ENCODE data around the gene UBE3A.

UBE3A gene

GRCh38 chr15:25368850-25369249 lies 70.0 kb downstream of the UBE3A start:
- TF ChIP-seq, protein P1, sequence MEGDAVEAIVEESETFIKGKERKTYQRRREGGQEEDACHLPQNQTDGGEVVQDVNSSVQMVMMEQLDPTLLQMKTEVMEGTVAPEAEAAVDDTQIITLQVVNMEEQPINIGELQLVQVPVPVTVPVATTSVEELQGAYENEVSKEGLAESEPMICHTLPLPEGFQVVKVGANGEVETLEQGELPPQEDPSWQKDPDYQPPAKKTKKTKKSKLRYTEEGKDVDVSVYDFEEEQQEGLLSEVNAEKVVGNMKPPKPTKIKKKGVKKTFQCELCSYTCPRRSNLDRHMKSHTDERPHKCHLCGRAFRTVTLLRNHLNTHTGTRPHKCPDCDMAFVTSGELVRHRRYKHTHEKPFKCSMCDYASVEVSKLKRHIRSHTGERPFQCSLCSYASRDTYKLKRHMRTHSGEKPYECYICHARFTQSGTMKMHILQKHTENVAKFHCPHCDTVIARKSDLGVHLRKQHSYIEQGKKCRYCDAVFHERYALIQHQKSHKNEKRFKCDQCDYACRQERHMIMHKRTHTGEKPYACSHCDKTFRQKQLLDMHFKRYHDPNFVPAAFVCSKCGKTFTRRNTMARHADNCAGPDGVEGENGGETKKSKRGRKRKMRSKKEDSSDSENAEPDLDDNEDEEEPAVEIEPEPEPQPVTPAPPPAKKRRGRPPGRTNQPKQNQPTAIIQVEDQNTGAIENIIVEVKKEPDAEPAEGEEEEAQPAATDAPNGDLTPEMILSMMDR (IDR thresholded peaks at IDR 0.05; ENCODE audit: low read depth, low read length) = no peak
- no peak overlapping the region for H3K4me3 ChIP-seq (ENCODE audit: low read depth, low read length)

DNA sequence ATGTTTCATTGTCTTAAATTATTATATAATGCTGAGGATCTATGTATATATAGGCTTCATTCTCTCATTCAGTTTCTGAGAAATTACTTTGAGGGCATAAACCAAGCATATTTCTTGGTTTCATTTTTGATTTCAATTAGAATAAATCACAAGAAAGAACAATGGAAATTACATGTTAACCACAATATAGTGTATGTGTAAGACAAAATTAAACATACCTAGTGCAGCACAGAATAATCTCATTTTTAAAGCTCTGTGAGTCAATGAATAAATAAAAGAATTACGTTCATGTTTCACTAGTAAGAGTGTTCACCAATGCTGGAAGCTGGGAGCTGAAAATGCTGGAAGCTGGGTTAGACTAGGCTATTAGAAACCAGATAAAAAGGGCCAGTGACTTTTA lies 72.8 kb downstream of the UBE3A start:
- TF ChIP-seq, protein P1 (IDR thresholded peaks at IDR 0.05; ENCODE audit: low read depth, low read length) = no peak
- no peak overlapping the region for H3K4me3 ChIP-seq (ENCODE audit: low read depth, low read length)

DNA sequence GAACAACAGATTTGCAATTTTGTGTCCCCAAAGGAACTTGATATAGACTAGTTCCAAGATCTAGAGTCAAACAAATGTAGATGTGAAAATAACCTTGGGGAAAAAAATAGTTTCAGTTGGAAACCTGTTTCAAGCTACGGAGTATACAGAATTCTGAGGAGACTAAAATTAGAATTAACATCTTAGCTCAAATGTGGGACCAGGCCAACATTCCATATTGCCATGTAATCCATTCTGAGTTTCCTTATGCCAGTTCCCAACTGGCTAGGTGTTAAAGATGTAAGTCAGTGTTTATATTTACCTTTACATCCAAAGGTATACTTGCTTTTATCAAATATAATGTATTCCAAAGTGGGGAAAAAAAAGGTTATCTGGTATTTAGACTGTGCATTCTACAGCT lies 76.3 kb downstream of the UBE3A start:
- TF ChIP-seq, protein P1 (IDR thresholded peaks at IDR 0.05; ENCODE audit: low read depth, low read length) = no peak
- no peak overlapping the region for H3K4me3 ChIP-seq (ENCODE audit: low read depth, low read length)

DNA sequence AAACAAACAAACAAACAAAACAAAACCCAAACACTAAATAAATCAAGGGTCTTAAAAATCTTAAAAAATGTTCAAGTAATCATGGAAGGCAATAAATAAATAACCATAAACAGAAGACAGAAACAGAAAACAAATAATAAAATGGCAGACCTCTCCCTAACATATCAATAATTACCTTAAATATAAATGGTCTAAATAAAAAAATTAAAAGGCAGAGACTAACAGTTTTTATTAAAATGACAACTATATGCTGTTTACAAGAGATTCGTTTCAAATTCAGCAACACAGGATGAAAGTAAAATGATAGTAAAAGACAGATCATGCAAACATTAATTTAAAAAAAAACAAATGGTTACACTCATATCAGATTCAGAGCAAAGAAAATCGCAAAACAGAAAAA lies 91.1 kb downstream of the UBE3A start:
- TF ChIP-seq, protein P1 (IDR thresholded peaks at IDR 0.05; ENCODE audit: low read depth, low read length) = no peak

DNA sequence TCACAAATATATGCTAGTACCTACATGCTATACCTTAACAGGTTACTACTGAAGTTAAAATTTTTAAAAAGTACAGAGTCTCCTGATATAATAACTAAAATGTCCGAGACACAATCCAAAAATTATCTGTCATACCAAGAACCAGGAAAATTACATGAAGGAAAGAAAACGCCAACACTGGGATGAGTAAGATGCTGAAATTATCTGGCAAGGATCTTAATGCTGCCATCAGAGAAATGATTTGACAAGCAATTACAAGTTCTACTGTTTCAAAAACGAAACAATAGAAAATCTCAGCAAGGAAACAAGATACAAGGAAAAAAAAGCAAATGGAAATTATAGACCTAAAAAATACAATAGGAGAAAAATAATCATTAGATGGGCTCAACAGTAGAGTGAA lies 92.5 kb downstream of the UBE3A start:
- TF ChIP-seq, protein P1 (IDR thresholded peaks at IDR 0.05; ENCODE audit: low read depth, low read length) = no peak
- H3K4me3 ChIP-seq (ENCODE audit: low read depth, low read length) = no peak overlapping the region

More for the DNA sequence above, 91.1 kb downstream of the UBE3A start:
- no peak overlapping the region for H3K4me3 ChIP-seq (ENCODE audit: low read depth, low read length)

- H3K4me3 ChIP-seq (ENCODE audit: low read depth, low read length) = no peak overlapping the region
- TF ChIP-seq, protein P1 (IDR thresholded peaks at IDR 0.05; ENCODE audit: low read depth, low read length) = no peak
Measured at GRCh38 chr15:25345943-25346342, 92.9 kb downstream of the UBE3A start.

DNA sequence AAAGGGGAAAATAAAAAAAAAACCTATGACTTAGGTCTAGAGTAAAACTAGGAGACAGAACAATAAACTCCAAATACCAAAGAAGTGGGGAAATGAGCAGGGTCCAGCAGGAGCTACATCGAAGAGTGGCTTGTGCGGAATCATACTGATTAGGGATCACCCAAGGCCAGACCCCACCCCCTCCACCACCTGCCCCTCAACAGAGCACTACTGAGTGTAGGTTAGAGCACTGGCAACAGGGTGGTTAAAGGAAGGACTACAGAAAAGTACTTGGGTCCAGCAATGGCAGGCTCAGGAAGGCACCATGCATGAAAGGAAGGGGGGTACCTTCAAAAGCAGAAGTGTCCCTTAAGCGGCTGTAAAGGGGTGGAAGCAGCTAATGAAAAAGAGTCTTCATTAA lies 96.2 kb downstream of the UBE3A start:
- TF ChIP-seq, protein P1 (IDR thresholded peaks at IDR 0.05; ENCODE audit: low read depth, low read length) = no peak
- H3K4me3 ChIP-seq (ENCODE audit: low read depth, low read length) = no peak overlapping the region

All from WI38 (cell line).